ENCODE results near the gene ZFYVE26.

Gene ZFYVE26

GRCh38 chr14:67734675-67735074 lies 81.7 kb downstream of the ZFYVE26 start:
- no peaks in the 10 kb centered on the region for H3K79me1 ChIP-seq (ENCODE audit: low read depth, low read length)

GRCh38 chr14:67733616-67734015 lies 82.8 kb downstream of the ZFYVE26 start:
- Histone ChIP-seq H2BK12ac (ENCODE audit: low read length) (no peak overlapping the region), H3K4ac (ENCODE audit: low read length) (no peak overlapping the region), H3K36me3 (replicated peaks in 1 of 2; ENCODE audit: control insufficient read depth in 2 of 2, insufficient read depth in 2 of 2, low read length in 2 of 2) (no peaks in the 10 kb centered on the region), H4K91ac (ENCODE audit: low read depth, low read length, poor library complexity) (no peak overlapping the region), H3K4me2 (ENCODE audit: insufficient read depth, low read length, poor library complexity, severe bottlenecking) (no peak overlapping the region), H3K14ac (ENCODE audit: low read length) (no peak overlapping the region), H3K4me1 (ENCODE audit: control insufficient read depth in 2 of 2, insufficient read depth in 1 of 2, low read depth in 1 of 2, low read length in 2 of 2) (peaks cover 4 to 9% of the 10 kb centered on the region in 2 donors), H3K9me3 (replicated peaks in 1 of 2; ENCODE audit: control insufficient read depth in 2 of 2, insufficient read depth in 1 of 2, low read depth in 1 of 2, low read length in 2 of 2) (no peaks in the 10 kb centered on the region), H2BK120ac (ENCODE audit: low read depth, low read length) (no peak overlapping the region), H3K18ac (ENCODE audit: low read length) (no peak overlapping the region), H2AK5ac (ENCODE audit: low read depth, low read length) (no peak overlapping the region), H4K8ac (ENCODE audit: low read depth, low read length) (no peak overlapping the region), H3K79me1 (ENCODE audit: low read depth, low read length) (no peaks in the 10 kb centered on the region), H2BK5ac (ENCODE audit: low read length) (no peak overlapping the region), H3K9ac (ENCODE audit: low read depth, low read length, poor library complexity) (no peak overlapping the region), H2AFZ (ENCODE audit: low read length) (no peak overlapping the region), H3K23ac (ENCODE audit: low read depth, low read length, poor library complexity) (no peak overlapping the region), H3K27me3 (ENCODE audit: control insufficient read depth in 3 of 3, insufficient read depth in 3 of 3, low read depth in 1 of 3, low read length in 3 of 3) (no peaks in the 10 kb centered on the region), H3K4me3 (ENCODE audit: low read length in 2 of 2) (no peak overlapping the region), H3K27ac (replicated peaks; ENCODE audit: low read length) (no peak overlapping the region), H2BK15ac (ENCODE audit: low read length) (no peak overlapping the region)
- no CpG with 5 or more reads among the region's 4 CpGs for WGBS, 2 donors (ENCODE audit: extremely low coverage in 2 of 2, insufficient read length in 2 of 2, insufficient replicate concordance in 1 of 2)
- DNase-seq (ENCODE audit: low spot score) = no peak

More at GRCh38 chr14:67734675-67735074, 81.7 kb downstream of the ZFYVE26 start:
- no peak overlapping the region for H4K8ac ChIP-seq (ENCODE audit: low read depth, low read length)
- no peak overlapping the region for H3K18ac ChIP-seq (ENCODE audit: low read length)
- no peak overlapping the region for H3K23ac ChIP-seq (ENCODE audit: low read depth, low read length, poor library complexity)
- H3K36me3 ChIP-seq (replicated peaks in 1 of 2; ENCODE audit: control insufficient read depth in 2 of 2, insufficient read depth in 2 of 2, low read length in 2 of 2) = no peaks in the 10 kb centered on the region
- no peaks in the 10 kb centered on the region for H3K27me3 ChIP-seq (ENCODE audit: control insufficient read depth in 3 of 3, insufficient read depth in 3 of 3, low read depth in 1 of 3, low read length in 3 of 3)
- H3K9me3 ChIP-seq (replicated peaks in 1 of 2; ENCODE audit: control insufficient read depth in 2 of 2, insufficient read depth in 1 of 2, low read depth in 1 of 2, low read length in 2 of 2) = no peaks in the 10 kb centered on the region
- WGBS, 2 donors (ENCODE audit: extremely low coverage in 2 of 2, insufficient read length in 2 of 2, insufficient replicate concordance in 1 of 2) = no CpG with 5 or more reads among the region's 3 CpGs
- H3K4me1 ChIP-seq (ENCODE audit: control insufficient read depth in 2 of 2, insufficient read depth in 1 of 2, low read depth in 1 of 2, low read length in 2 of 2) = peaks cover 0 to 3% of the 10 kb centered on the region in 2 donors
- H3K4me2 ChIP-seq (ENCODE audit: insufficient read depth, low read length, poor library complexity, severe bottlenecking) = no peak overlapping the region
- DNase-seq (ENCODE audit: low spot score) = no peak
- peak overlapping the region; percentile 51 for H2AFZ ChIP-seq (ENCODE audit: low read length)
- no peak overlapping the region for H3K14ac ChIP-seq (ENCODE audit: low read length)
- H2BK120ac ChIP-seq (ENCODE audit: low read depth, low read length) = no peak overlapping the region
- H3K9ac ChIP-seq (ENCODE audit: low read depth, low read length, poor library complexity) = no peak overlapping the region
- no peak overlapping the region for H3K4ac ChIP-seq (ENCODE audit: low read length)
- H2AK5ac ChIP-seq (ENCODE audit: low read depth, low read length) = no peak overlapping the region
- no peak overlapping the region for H3K27ac ChIP-seq (replicated peaks; ENCODE audit: low read length)
- H3K4me3 ChIP-seq (ENCODE audit: low read length in 2 of 2) = no peak overlapping the region
- no peak overlapping the region for H4K91ac ChIP-seq (ENCODE audit: low read depth, low read length, poor library complexity)
- H2BK12ac ChIP-seq (ENCODE audit: low read length) = no peak overlapping the region
- no peak overlapping the region for H2BK5ac ChIP-seq (ENCODE audit: low read length)
- H2BK15ac ChIP-seq (ENCODE audit: low read length) = no peak overlapping the region

DNA sequence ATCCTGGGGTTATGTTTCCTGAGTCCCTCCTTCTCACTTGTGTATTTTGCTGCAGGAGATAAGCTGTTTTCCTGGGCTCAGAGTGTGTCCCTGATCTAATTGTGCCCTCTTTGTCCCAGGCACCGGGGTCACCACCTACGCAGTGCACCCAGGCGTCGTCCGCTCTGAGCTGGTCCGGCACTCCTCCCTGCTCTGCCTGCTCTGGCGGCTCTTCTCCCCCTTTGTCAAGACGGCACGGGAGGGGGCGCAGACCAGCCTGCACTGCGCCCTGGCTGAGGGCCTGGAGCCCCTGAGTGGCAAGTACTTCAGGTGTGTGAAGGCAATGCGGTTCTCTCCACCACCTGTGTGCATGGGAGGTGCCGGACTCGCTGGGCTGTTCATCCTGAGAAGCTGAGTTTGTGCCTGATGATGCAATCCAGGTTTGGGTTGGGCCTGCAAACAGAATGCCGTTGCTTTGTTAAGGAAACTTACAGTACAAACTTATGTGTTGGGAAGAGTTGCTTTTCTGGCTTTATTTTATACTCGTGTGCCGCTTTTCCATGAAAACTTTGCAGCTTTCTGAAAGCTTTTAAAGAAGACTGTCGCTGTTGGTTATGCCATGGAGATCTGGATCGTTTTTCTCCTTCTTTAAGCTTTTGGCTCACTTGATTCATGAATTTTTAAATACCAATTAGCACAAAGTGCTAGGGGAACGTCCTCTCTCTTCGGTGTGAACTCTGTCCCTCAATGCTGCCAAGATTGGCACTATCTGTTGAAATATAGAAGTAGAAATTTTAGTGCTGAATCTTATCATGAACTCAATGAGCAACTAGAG lies 87.1 kb downstream of the ZFYVE26 start:
- peaks cover 4 to 9% of the 10 kb centered on the region in 2 donors for H3K4me1 ChIP-seq (ENCODE audit: control insufficient read depth in 2 of 2, insufficient read depth in 1 of 2, low read depth in 1 of 2, low read length in 2 of 2)
- H3K27ac ChIP-seq (replicated peaks; ENCODE audit: low read length) = no peak overlapping the region
- H3K27me3 ChIP-seq (ENCODE audit: control insufficient read depth in 3 of 3, insufficient read depth in 3 of 3, low read depth in 1 of 3, low read length in 3 of 3) = peaks cover 0 to 11% (median 0%) of the 10 kb centered on the region in 3 experiments
- H4K91ac ChIP-seq (ENCODE audit: low read depth, low read length, poor library complexity) = no peak overlapping the region
- no peak overlapping the region for H4K8ac ChIP-seq (ENCODE audit: low read depth, low read length)
- H2BK5ac ChIP-seq (ENCODE audit: low read length) = no peak overlapping the region
- H2BK12ac ChIP-seq (ENCODE audit: low read length) = no peak overlapping the region
- peak overlapping the region; percentile 73 for H3K18ac ChIP-seq (ENCODE audit: low read length)
- DNase-seq (ENCODE audit: low spot score) = no peak
- H3K4me3 ChIP-seq (ENCODE audit: low read length in 2 of 2) = no peak overlapping the region
- H3K36me3 ChIP-seq (replicated peaks in 1 of 2; ENCODE audit: control insufficient read depth in 2 of 2, insufficient read depth in 2 of 2, low read length in 2 of 2) = no peaks in the 10 kb centered on the region
- no peak overlapping the region for H3K14ac ChIP-seq (ENCODE audit: low read length)
- no peak overlapping the region for H3K9ac ChIP-seq (ENCODE audit: low read depth, low read length, poor library complexity)
- no peak overlapping the region for H2BK15ac ChIP-seq (ENCODE audit: low read length)
- H3K4me2 ChIP-seq (ENCODE audit: insufficient read depth, low read length, poor library complexity, severe bottlenecking) = peak overlapping the region; percentile 37
- H3K4ac ChIP-seq (ENCODE audit: low read length) = no peak overlapping the region
- peak overlapping the region; percentile 82 for H2AFZ ChIP-seq (ENCODE audit: low read length)
- no CpG with 5 or more reads among the region's 21 CpGs for WGBS, 2 donors (ENCODE audit: extremely low coverage in 2 of 2, insufficient read length in 2 of 2, insufficient replicate concordance in 1 of 2)
- no peak overlapping the region for H3K23ac ChIP-seq (ENCODE audit: low read depth, low read length, poor library complexity)
- no peak overlapping the region for H2BK120ac ChIP-seq (ENCODE audit: low read depth, low read length)
- no peak overlapping the region for H2AK5ac ChIP-seq (ENCODE audit: low read depth, low read length)
- no peaks in the 10 kb centered on the region for H3K79me1 ChIP-seq (ENCODE audit: low read depth, low read length)
- H3K9me3 ChIP-seq (replicated peaks in 1 of 2; ENCODE audit: control insufficient read depth in 2 of 2, insufficient read depth in 1 of 2, low read depth in 1 of 2, low read length in 2 of 2) = peaks cover 0 to 4% of the 10 kb centered on the region in 2 donors

GRCh38 chr14:67728258-67728657 lies 88.1 kb downstream of the ZFYVE26 start:
- H3K4ac ChIP-seq (ENCODE audit: low read length) = no peak overlapping the region
- H4K91ac ChIP-seq (ENCODE audit: low read depth, low read length, poor library complexity) = no peak overlapping the region
- peaks cover 0 to 11% (median 0%) of the 10 kb centered on the region in 3 experiments for H3K27me3 ChIP-seq (ENCODE audit: control insufficient read depth in 3 of 3, insufficient read depth in 3 of 3, low read depth in 1 of 3, low read length in 3 of 3)
- no peak overlapping the region for H3K18ac ChIP-seq (ENCODE audit: low read length)
- no peak overlapping the region for H3K23ac ChIP-seq (ENCODE audit: low read depth, low read length, poor library complexity)
- H2BK5ac ChIP-seq (ENCODE audit: low read length) = no peak overlapping the region
- H2BK12ac ChIP-seq (ENCODE audit: low read length) = no peak overlapping the region
- H3K4me1 ChIP-seq (ENCODE audit: control insufficient read depth in 2 of 2, insufficient read depth in 1 of 2, low read depth in 1 of 2, low read length in 2 of 2) = peaks cover 4 to 6% of the 10 kb centered on the region in 2 donors
- no peak overlapping the region for H3K4me2 ChIP-seq (ENCODE audit: insufficient read depth, low read length, poor library complexity, severe bottlenecking)
- no peak overlapping the region for H3K9ac ChIP-seq (ENCODE audit: low read depth, low read length, poor library complexity)
- DNase-seq (ENCODE audit: low spot score) = no peak
- H3K79me1 ChIP-seq (ENCODE audit: low read depth, low read length) = no peaks in the 10 kb centered on the region
- no peak overlapping the region for H2BK120ac ChIP-seq (ENCODE audit: low read depth, low read length)
- H3K4me3 ChIP-seq (ENCODE audit: low read length in 2 of 2) = no peak overlapping the region
- no peak overlapping the region for H2AFZ ChIP-seq (ENCODE audit: low read length)
- no peak overlapping the region for H2BK15ac ChIP-seq (ENCODE audit: low read length)
- H3K14ac ChIP-seq (ENCODE audit: low read length) = no peak overlapping the region
- H3K27ac ChIP-seq (replicated peaks; ENCODE audit: low read length) = no peak overlapping the region
- H3K9me3 ChIP-seq (replicated peaks in 1 of 2; ENCODE audit: control insufficient read depth in 2 of 2, insufficient read depth in 1 of 2, low read depth in 1 of 2, low read length in 2 of 2) = peaks cover 0 to 4% of the 10 kb centered on the region in 2 donors
- H4K8ac ChIP-seq (ENCODE audit: low read depth, low read length) = no peak overlapping the region
- no peaks in the 10 kb centered on the region for H3K36me3 ChIP-seq (replicated peaks in 1 of 2; ENCODE audit: control insufficient read depth in 2 of 2, insufficient read depth in 2 of 2, low read length in 2 of 2)
- H2AK5ac ChIP-seq (ENCODE audit: low read depth, low read length) = no peak overlapping the region
